PC-3 (cell line): ENCODE results near the gene CTRB1. TPM values are rescaled to one million over a fixed set of nuclear protein-coding genes. Genes with fewer than 3 reads are reported as not detected.

ENCODE experiments used
- ATAC-seq: fragments of 200-7000 bp; cut with Tn5 transposase; 2 replicates; pipeline ENCODE4 v1.9.1; 2020; ENCODE audit warnings: mild to moderate bottlenecking, moderate library complexity
- BruUV-seq: library from RNA; stranded (reverse); fragments of 400-500 nt; replicated peaks from 2 replicates; lab custom pipeline; 2021; lab: Mats Ljungman, UMichigan
- CTCF ChIA-PET: fragments of 300-600 bp; sonication (Branson Sonifier 250); formaldehyde crosslinking; loops from one replicate; lab custom pipeline; 2022; ENCODE audit warnings: antibody characterized with exemption; lab: Charles Lee
- POLR2A ChIA-PET: fragments of 300-600 bp; sonication (Branson Sonifier 250); formaldehyde crosslinking; loops from one replicate; lab custom pipeline; 2022; ENCODE audit warnings: antibody characterized with exemption; ENCODE audit not compliant: unreplicated experiment; lab: Charles Lee
- DNase-seq: peaks from one replicate; pipeline ENCODE4 v3.0.0-alpha.2; 2015
- H2AFZ ChIP-seq: fragments of 300-600 bp; sonication (generic); 2 replicates; pipeline ENCODE4 v1.6.0; 2016; ENCODE audit warnings: antibody characterized with exemption, low read length
- H3F3A ChIP-seq: fragments of 300-600 bp; sonication (generic); one replicate; pipeline ENCODE4 v1.6.0; 2017; ENCODE audit warnings: antibody characterized with exemption, low read length, control low read depth, mild to moderate bottlenecking; ENCODE audit not compliant: unreplicated experiment
- H3K27ac ChIP-seq: fragments of 300-600 bp; sonication (generic); 2 replicates; pipeline ENCODE4 v1.5.1; 2016; ENCODE audit warnings: mild to moderate bottlenecking, low read length
- H3K27me3 ChIP-seq: fragments of 300-600 bp; sonication (generic); 2 replicates; pipeline ENCODE4 v1.6.1; 2016; ENCODE audit warnings: low read length, mixed read lengths
- H3K36me3 ChIP-seq: fragments of 300-600 bp; sonication (generic); 2 replicates; pipeline ENCODE4 v1.6.1; 2016; ENCODE audit warnings: low read depth, mixed run types, low read length, mixed read lengths
- H3K4me1 ChIP-seq: fragments of 300-600 bp; sonication (generic); 2 replicates; pipeline ENCODE4 v1.5.1; 2016; ENCODE audit warnings: low read length; ENCODE audit not compliant: insufficient read depth
- H3K4me2 ChIP-seq: fragments of 300-600 bp; sonication (generic); 2 replicates; pipeline ENCODE4 v1.6.0; 2016; ENCODE audit warnings: low read length
- H3K4me3 ChIP-seq: fragments of 300-600 bp; sonication (generic); 2 replicates; pipeline ENCODE4 v1.5.1; 2016; ENCODE audit warnings: mild to moderate bottlenecking, low read length, mixed read lengths
- H3K79me2 ChIP-seq: fragments of 300-600 bp; sonication (generic); 2 replicates; pipeline ENCODE4 v1.6.1; 2017; ENCODE audit warnings: low read length, mixed read lengths
- H3K9ac ChIP-seq: fragments of 300-600 bp; sonication (generic); 2 replicates; pipeline ENCODE4 v1.6.0; 2016; ENCODE audit warnings: mild to moderate bottlenecking, low read length
- H3K9me2 ChIP-seq: fragments of 300-600 bp; sonication (generic); replicated peaks from 2 replicates; pipeline ENCODE4 v1.6.1; 2016; ENCODE audit warnings: mixed run types, low read length, mixed read lengths
- H3K9me3 ChIP-seq: fragments of 300-600 bp; sonication (generic); 2 replicates; pipeline ENCODE4 v1.6.1; 2016; ENCODE audit warnings: low read length, mixed read lengths
- H4K20me1 ChIP-seq: fragments of 300-600 bp; sonication (generic); 2 replicates; pipeline ENCODE4 v1.6.1; 2016; ENCODE audit warnings: low read length, mixed read lengths
- EZH2 ChIP-seq: fragments of 300-600 bp; sonication (generic); IDR thresholded peaks from one replicate; pipeline ENCODE4 v1.6.1; 2017; ENCODE audit warnings: antibody characterized with exemption, mild to moderate bottlenecking, low read length; ENCODE audit not compliant: unreplicated experiment
- EZH2phosphoT487 ChIP-seq: fragments of 300-600 bp; sonication (generic); IDR thresholded peaks from 2 replicates; pipeline ENCODE4 v1.6.1; 2018; ENCODE audit warnings: mild to moderate bottlenecking, antibody characterized with exemption, low read length, borderline replicate concordance
- intact Hi-C: fragments of 100-400 bp; cut with micrococcal nuclease; formaldehyde crosslinking; loops from 2 replicates; pipeline ENCODE4 v1.9.0; 2023
- total RNA-seq: library from RNA; depleted of rRNA; stranded (reverse); fragments of >200 nt; gene quantifications from 2 replicates; pipeline ENCODE4 v1.2.3, GENCODE V29; 2014
- TF ChIP-seq, protein P1 (sequence below): fragments of 300-600 bp; sonication (generic); conservative IDR thresholded peaks from 2 replicates; pipeline ENCODE4 v1.5.1; 2017; ENCODE audit warnings: antibody characterized with exemption, low read depth, mild to moderate bottlenecking, low read length

CTRB1 gene
- total RNA-seq, 1 experiment from 2014 or later, result not detected

DNA sequence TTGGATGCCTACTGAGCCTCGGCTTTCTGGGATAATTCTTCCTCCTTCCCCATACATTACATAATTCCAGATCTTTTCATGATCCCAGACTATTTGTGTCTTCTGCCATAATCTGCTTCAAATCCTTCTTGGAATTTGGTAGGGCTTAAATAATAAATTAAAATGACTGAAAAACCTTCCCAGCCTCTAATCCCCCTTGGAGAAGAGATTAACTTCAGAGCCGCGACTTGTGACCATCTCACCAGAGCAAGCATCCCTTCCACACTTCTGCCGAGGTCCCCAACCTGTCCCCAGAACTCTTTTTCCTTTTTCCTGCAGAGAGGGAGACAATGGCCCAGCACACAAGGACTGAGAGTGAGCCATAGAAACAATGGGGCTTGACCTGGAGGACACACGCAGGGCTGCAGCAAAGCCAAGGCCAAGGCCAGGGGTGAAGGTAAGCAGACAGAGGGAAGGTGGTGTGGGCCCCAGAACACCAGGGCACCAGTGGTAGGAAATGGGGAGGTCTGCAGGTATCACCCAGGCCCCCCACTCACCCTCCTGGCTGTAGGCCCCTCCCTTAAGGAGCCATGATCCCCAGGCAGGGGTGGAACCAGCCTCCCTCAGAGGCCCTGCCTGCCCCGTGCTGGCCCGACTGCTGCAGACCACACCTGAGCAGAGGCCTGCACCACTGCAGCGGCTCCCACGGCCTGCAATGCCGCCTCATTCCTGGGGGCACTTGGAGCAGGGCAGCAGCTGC, 42.2 kb downstream of the CTRB1 start:
- no peaks in the 10 kb centered on the region for H3K27me3 ChIP-seq
- H3K9me3 ChIP-seq, result no peaks in the 10 kb centered on the region
- H3K9ac ChIP-seq, result no peak overlapping the region
- DNase-seq, result no peak
- no peak overlapping the region for H3K27ac ChIP-seq
- no peak for ATAC-seq
- peaks cover 6% of the 10 kb centered on the region; the same call in 1 of the 2 replicates for H4K20me1 ChIP-seq
- no peak overlapping the region for H2AFZ ChIP-seq
- peaks cover 94% of the 10 kb centered on the region for H3K79me2 ChIP-seq
- H3K36me3 ChIP-seq, result no peaks in the 10 kb centered on the region
- H3K4me3 ChIP-seq, result no peak overlapping the region
- TF ChIP-seq EZH2 (no peak), EZH2phosphoT487 (no peak)
- TF ChIP-seq, protein P1, sequence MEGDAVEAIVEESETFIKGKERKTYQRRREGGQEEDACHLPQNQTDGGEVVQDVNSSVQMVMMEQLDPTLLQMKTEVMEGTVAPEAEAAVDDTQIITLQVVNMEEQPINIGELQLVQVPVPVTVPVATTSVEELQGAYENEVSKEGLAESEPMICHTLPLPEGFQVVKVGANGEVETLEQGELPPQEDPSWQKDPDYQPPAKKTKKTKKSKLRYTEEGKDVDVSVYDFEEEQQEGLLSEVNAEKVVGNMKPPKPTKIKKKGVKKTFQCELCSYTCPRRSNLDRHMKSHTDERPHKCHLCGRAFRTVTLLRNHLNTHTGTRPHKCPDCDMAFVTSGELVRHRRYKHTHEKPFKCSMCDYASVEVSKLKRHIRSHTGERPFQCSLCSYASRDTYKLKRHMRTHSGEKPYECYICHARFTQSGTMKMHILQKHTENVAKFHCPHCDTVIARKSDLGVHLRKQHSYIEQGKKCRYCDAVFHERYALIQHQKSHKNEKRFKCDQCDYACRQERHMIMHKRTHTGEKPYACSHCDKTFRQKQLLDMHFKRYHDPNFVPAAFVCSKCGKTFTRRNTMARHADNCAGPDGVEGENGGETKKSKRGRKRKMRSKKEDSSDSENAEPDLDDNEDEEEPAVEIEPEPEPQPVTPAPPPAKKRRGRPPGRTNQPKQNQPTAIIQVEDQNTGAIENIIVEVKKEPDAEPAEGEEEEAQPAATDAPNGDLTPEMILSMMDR, result no peak
- BruUV-seq, result no TSS peak
- intact Hi-C loops, result no loop called here
- ChIA-PET CTCF (interaction anchor here (0.8 kb wide), 1 partner anchor 27 kb away, joined by 8 read pairs; no protein-coding TSS in a partner anchor), POLR2A (no interaction called here)
- no peak overlapping the region for H3K4me2 ChIP-seq
- peaks cover 20% of the 10 kb centered on the region for H3K4me1 ChIP-seq
- H3K9me2 ChIP-seq, result no peaks in the 10 kb centered on the region
- no peaks in the 10 kb centered on the region for H3F3A ChIP-seq

DNA sequence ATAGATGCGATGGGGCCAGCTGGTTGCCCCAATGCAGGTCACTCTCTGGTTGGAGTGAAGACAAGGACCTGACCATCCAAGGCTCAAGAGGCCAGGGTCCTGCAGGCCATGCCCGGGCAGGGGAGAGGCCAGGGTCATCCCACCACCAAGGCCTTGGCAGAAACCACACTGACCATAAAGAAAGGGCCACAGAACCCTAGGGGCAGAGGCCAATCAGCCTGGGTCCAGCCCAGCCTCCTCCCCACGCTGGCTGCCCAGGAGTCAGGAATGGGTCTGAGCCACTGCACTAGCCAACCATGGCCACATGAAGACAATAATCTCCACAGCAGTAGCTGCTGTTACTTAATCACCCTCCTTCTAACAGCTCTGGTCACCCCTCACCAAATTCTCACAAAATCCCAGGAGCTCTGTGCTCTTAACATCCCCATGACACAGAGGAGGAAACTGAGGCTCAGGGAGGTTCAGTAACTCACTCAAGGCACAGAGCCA, 42.8 kb downstream of the CTRB1 start:
- CTCF ChIA-PET, result no interaction called here
- no peak overlapping the region for H3K4me2 ChIP-seq
- no TSS peak for BruUV-seq

More for the DNA sequence above, 42.8 kb downstream of the CTRB1 start:
- no peaks in the 10 kb centered on the region for H3F3A ChIP-seq
- no peaks in the 10 kb centered on the region for H3K27me3 ChIP-seq
- H3K9ac ChIP-seq, result no peak overlapping the region
- no peaks in the 10 kb centered on the region for H3K36me3 ChIP-seq
- H3K27ac ChIP-seq, result no peak overlapping the region
- peaks cover 88% of the 10 kb centered on the region for H3K79me2 ChIP-seq
- H3K4me3 ChIP-seq, result no peak overlapping the region
- H4K20me1 ChIP-seq, result peaks cover 6% of the 10 kb centered on the region; the same call in 1 of the 2 replicates
- ATAC-seq (no peak), DNase-seq (no peak)
- H3K4me1 ChIP-seq, result peaks cover 26% of the 10 kb centered on the region
- no peak overlapping the region for H2AFZ ChIP-seq
- intact Hi-C loops, result no loop called here
- H3K9me3 ChIP-seq, result no peaks in the 10 kb centered on the region
- H3K9me2 ChIP-seq, result no peaks in the 10 kb centered on the region
- POLR2A ChIA-PET, result no interaction called here
- TF ChIP-seq EZH2 (no peak), EZH2phosphoT487 (no peak)
- TF ChIP-seq, protein P1, result no peak
